ENCODE measurements around the gene TMEM238. TPM values are rescaled to one million over a fixed set of nuclear protein-coding genes. Genes with fewer than 3 reads are reported as not detected.

The TMEM238 gene
- total RNA-seq, 1 donor from 2014 or later, result 5.9 TPM

DNA sequence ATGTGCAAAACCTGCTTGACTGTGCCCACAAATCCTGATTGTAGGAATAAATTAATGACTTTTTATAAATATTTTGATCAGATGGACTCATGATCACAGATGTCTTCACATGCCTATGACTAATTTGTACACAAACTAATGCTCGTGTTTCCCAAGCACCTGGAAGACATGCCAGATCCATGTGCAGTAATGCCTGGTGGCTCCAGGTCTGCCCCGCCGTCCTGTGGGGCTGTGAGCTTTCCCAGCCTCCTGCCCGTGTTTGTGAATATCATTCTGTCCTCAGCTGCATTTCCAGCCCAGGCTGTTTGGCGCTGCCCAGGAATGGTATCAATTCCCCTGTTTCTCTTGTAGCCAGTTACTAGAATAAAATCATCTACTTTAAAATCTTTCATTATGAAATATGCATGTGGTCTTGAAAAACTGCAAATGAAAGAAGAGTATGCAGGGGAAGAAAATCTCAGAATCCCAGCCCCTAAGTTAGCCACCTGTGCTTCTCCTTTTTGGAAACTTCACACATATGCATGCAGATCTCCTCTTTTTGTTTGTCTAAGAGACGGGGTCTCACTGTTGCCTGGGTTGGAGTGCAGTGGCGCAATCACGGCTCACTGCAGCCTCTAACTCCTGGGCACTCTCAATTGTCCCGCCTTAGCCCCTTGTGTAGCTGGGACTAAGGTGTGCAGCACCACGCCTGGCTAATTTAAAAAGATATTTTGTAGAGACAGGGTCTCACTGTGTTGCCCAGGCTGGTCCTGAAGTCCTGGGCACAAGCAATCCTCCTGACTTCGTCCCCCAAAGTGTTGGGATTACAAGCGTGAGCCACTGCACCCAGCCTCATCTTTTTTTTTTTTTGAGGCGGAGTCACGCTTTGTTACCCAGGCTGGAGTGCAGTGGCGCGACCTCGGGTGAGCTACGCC lies 7.9 kb upstream of the TMEM238 start:
- intact Hi-C loops (cut with DNase I), result no loop called here
- H3K4me3 ChIP-seq, result no peak overlapping the region
- H3K9me3 ChIP-seq, result no peaks in the 10 kb centered on the region
- H3K36me3 ChIP-seq, result peaks cover 0 to 34% of the 10 kb centered on the region in 2 donors
- no peak overlapping the region for H3K27ac ChIP-seq
- no peaks in the 10 kb centered on the region for H3K27me3 ChIP-seq
- no peak for DNase-seq (ENCODE audit: extremely low spot score in 2 of 2)
- TF ChIP-seq POLR2AphosphoS5 (IDR thresholded peaks at IDR 0.05; ENCODE audit: insufficient read depth in 1 of 2, low read depth in 1 of 2), result no peak
- no peak for TF ChIP-seq CTCF (IDR thresholded peaks at IDR 0.05)
- TF ChIP-seq POLR2A (IDR thresholded peaks at IDR 0.05), result no peak
- H3K4me1 ChIP-seq, result peaks cover 37% of the 10 kb centered on the region

DNA sequence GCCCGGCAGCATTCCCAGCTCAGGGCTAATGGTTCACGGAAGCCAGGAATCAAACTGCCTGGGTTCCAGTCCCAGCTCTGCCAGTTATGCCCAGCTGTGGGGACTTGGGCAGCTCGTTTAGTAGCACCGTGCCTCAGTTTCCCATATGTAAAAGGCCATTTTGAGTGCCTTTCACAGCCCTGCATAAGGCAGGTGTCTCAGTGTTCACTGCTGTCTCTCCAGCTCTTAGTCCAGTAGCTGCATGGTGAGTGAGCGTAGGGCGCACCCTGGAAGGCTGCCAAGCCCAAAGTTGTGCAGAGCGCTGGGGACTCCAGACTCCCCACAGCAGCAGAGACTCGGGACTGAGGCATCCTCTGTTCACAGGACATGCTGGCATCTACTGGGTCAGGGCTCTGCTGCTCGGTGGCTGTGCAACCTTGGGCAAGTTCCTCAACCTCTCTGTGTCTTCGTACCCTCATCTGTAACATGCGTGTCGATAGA lies 7.1 kb upstream of the TMEM238 start:
- Histone ChIP-seq H3K36me3 (peaks cover 0 to 34% of the 10 kb centered on the region in 2 donors), H3K27ac (no peak overlapping the region)

GRCh38 chr19:55390461-55390880 lies 6.4 kb upstream of the TMEM238 start:
- Histone ChIP-seq H3K4me3 (no peak overlapping the region), H3K27ac (no peak overlapping the region), H3K36me3 (peaks cover 0 to 34% of the 10 kb centered on the region in 2 donors), H3K4me1 (peaks cover 46% of the 10 kb centered on the region), H3K27me3 (no peaks in the 10 kb centered on the region), H3K9me3 (no peaks in the 10 kb centered on the region)
- TF ChIP-seq CTCF (IDR thresholded peaks at IDR 0.05) (no peak), POLR2A (IDR thresholded peaks at IDR 0.05) (no peak), POLR2AphosphoS5 (IDR thresholded peaks at IDR 0.05; ENCODE audit: insufficient read depth in 1 of 2, low read depth in 1 of 2) (no peak)
- intact Hi-C loops (cut with DNase I), result no loop called here
- no peak for DNase-seq (ENCODE audit: extremely low spot score in 2 of 2)

More for the DNA sequence above, 7.1 kb upstream of the TMEM238 start:
- DNase-seq (ENCODE audit: extremely low spot score in 2 of 2), result no peak
- Histone ChIP-seq H3K4me1 (peaks cover 44% of the 10 kb centered on the region), H3K4me3 (no peak overlapping the region), H3K9me3 (no peaks in the 10 kb centered on the region), H3K27me3 (no peaks in the 10 kb centered on the region)
- intact Hi-C loops (cut with DNase I), result no loop called here
- TF ChIP-seq POLR2A (IDR thresholded peaks at IDR 0.05), result no peak
- no peak for TF ChIP-seq CTCF (IDR thresholded peaks at IDR 0.05)
- no peak for TF ChIP-seq POLR2AphosphoS5 (IDR thresholded peaks at IDR 0.05; ENCODE audit: insufficient read depth in 1 of 2, low read depth in 1 of 2)

DNA sequence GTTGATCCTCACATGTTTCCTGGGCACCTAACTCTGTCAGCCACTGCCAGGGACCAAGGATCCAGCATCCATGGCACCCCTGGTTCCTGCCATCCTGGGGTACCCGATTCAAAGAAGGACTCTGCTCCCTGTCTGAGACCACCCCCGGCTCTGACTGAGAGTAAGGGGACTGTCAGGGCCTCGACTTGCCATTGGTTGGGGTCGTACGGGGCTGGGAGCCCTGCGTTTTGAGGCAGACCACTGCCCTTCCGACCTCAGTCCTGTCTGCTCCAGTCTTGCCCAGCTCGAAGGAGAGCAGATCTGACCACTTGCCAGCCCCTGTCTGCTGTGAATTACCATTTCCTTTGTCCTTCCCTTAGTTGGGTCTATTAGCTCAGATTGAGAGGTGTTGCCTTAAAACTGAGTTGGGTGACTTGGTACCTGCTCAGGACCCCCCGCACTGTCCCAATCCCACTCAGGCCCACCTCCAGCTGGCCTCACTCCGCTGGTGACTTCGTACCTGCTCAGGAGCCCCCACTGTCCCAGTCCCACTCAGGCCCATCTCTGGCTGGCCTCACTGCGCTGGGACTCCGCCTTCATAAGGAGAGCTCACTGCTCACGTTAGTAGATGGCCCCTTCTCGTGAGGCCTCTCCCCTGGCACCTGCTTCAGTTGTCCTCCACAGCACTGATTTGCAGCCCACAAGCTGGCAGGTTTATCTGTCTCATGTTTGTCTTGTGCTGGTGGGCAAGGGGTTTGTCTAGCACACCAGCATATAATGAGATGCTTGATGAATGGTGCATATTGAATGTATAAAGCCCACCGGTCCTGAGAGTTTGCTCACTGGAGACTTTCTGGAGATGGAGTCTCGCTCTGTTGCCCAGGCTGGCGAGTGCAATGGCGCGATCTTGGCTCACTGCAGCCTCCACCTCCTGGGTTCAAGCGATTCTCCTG lies 5.6 kb upstream of the TMEM238 start:
- no peak for TF ChIP-seq POLR2A (IDR thresholded peaks at IDR 0.05)
- no peak for TF ChIP-seq POLR2AphosphoS5 (IDR thresholded peaks at IDR 0.05; ENCODE audit: insufficient read depth in 1 of 2, low read depth in 1 of 2)
- no peak for TF ChIP-seq CTCF (IDR thresholded peaks at IDR 0.05)
- Histone ChIP-seq H3K4me3 (no peak overlapping the region), H3K27me3 (no peaks in the 10 kb centered on the region), H3K9me3 (no peaks in the 10 kb centered on the region), H3K27ac (no peak overlapping the region), H3K36me3 (peaks cover 0 to 34% of the 10 kb centered on the region in 2 donors), H3K4me1 (peaks cover 51% of the 10 kb centered on the region)
- intact Hi-C loops (cut with DNase I), result no loop called here
- DNase-seq (ENCODE audit: extremely low spot score in 2 of 2), result no peak
